ENCODE data around the gene KCNA5.

- TF ChIP-seq POLR2A (IDR thresholded peaks at IDR 0.05) (no peak), POLR2AphosphoS5 (IDR thresholded peaks at IDR 0.05) (no peak)
Observed at GRCh38 chr12:5017638-5018348, 25.9 kb upstream of the KCNA5 start.
